Endothelial cell of umbilical vein (primary cell): ENCODE data around the gene LHFPL2. TPM values are rescaled to one million over a fixed set of nuclear protein-coding genes. Genes with fewer than 3 reads are reported as not detected.

ENCODE experiments used
- BruUV-seq: library from RNA; stranded (reverse); fragments of 400-500 nt; replicated peaks from 2 replicates; lab custom pipeline; 2021; lab: Mats Ljungman, UMichigan
- CTCF ChIA-PET: fragments of 300-600, 350-600 bp; sonication (Branson Sonifier 250); formaldehyde crosslinking; loops from one replicate; lab custom pipeline; 2021; ENCODE audit warnings: antibody characterized with exemption, inconsistent platforms; lab: Charles Lee
- POLR2A ChIA-PET: fragments of 300-600, 350-600 bp; sonication (Branson Sonifier 250); formaldehyde crosslinking; loops from one replicate; lab custom pipeline; 2021; ENCODE audit warnings: antibody characterized with exemption, inconsistent platforms; lab: Charles Lee
- DNase-seq: peaks from one replicate; pipeline ENCODE4 v3.0.0-alpha.2; 2011; ENCODE audit warnings: low read depth, low spot score
- FAIRE-seq: peaks from 2 replicates; lab custom pipeline; 2011; peaks lifted over from hg19 to GRCh38; lab: Jason Lieb, UNC
- H2AFZ ChIP-seq: 2 replicates; pipeline ENCODE4 v1.6.0; 2012; ENCODE audit warnings: low read depth, low read length, control low read depth, inconsistent platforms
- H3K27ac ChIP-seq: 2 replicates; pipeline ENCODE4 v1.5.1; 2011; ENCODE audit warnings: low read depth, mild to moderate bottlenecking, control low read depth, low read length, moderate library complexity; ENCODE audit not compliant: insufficient read depth
- H3K27me3 ChIP-seq, 2 experiments: 2 replicates each; pipeline versions ENCODE4 v1.6.0 to v1.6.1; 2011; ENCODE audit warnings: low read length in 2 of 2, mixed read lengths in 1 of 2; ENCODE audit not compliant: control insufficient read depth in 2 of 2, insufficient read depth in 2 of 2
- H3K36me3 ChIP-seq, 2 experiments: 2 replicates in 1 of 2; 3 replicates in 1 of 2; pipeline ENCODE4 v1.5.1; 2011; ENCODE audit warnings: low read length in 2 of 2, mild to moderate bottlenecking in 1 of 2, moderate library complexity in 1 of 2; ENCODE audit not compliant: control insufficient read depth in 2 of 2, insufficient read depth in 2 of 2; ENCODE audit errors: extremely low read depth in 1 of 2
- H3K4me1 ChIP-seq: 3 replicates; pipeline ENCODE4 v1.5.1; 2011; ENCODE audit warnings: mild to moderate bottlenecking, low read length; ENCODE audit not compliant: control insufficient read depth, insufficient read depth; ENCODE audit errors: extremely low read depth
- H3K4me2 ChIP-seq: 2 replicates; pipeline ENCODE4 v1.6.1; 2011; ENCODE audit warnings: low read length, control low read depth, mixed read lengths; ENCODE audit not compliant: insufficient read depth
- H3K4me3 ChIP-seq, 3 experiments: fragments of 200-600 bp in 1 of 3; sonication (generic), shearing (Covaris generic) in 1 of 3; replicated peaks in 1 of 3; 2 replicates each; pipeline ENCODE4 v1.5.1; 2011 to 2016; ENCODE audit warnings: control low read depth in 3 of 3, low read length in 3 of 3, mild to moderate bottlenecking in 2 of 3, inconsistent platforms in 1 of 3, low read depth in 1 of 3, moderate library complexity in 1 of 3; ENCODE audit not compliant: insufficient read depth in 1 of 3
- H3K79me2 ChIP-seq: 2 replicates; pipeline ENCODE4 v1.6.0; 2012; ENCODE audit warnings: low read length, inconsistent platforms; ENCODE audit not compliant: control insufficient read depth, insufficient read depth
- H3K9ac ChIP-seq: replicated peaks from 2 replicates; pipeline ENCODE3; 2011; ENCODE audit warnings: low read length, control low read depth; ENCODE audit not compliant: insufficient read depth; ENCODE audit errors: extremely low read depth
- H3K9me1 ChIP-seq: replicated peaks from 3 replicates; pipeline ENCODE4 v1.6.0; 2011; ENCODE audit warnings: mild to moderate bottlenecking, low read length; ENCODE audit not compliant: control insufficient read depth, insufficient read depth; ENCODE audit errors: extremely low read depth
- H3K9me3 ChIP-seq: replicated peaks from 2 replicates; pipeline ENCODE4 v1.5.1; 2012; ENCODE audit warnings: low read length, inconsistent platforms; ENCODE audit not compliant: control insufficient read depth, insufficient read depth
- H4K20me1 ChIP-seq: replicated peaks from 2 replicates; pipeline ENCODE3; 2011; ENCODE audit warnings: mild to moderate bottlenecking, low read length; ENCODE audit not compliant: control insufficient read depth, insufficient read depth; ENCODE audit errors: extremely low read depth
- CTCF ChIP-seq, 2 donors: IDR thresholded peaks; 1 replicate in 1 of 2; 2 replicates in 1 of 2; pipeline ENCODE4 v1.5.1; 2011; ENCODE audit warnings: low read length in 2 of 2, mild to moderate bottlenecking in 2 of 2, moderate library complexity in 2 of 2, control low read depth in 1 of 2, inconsistent platforms in 1 of 2, low read depth in 1 of 2; ENCODE audit not compliant: insufficient read depth in 1 of 2; ENCODE audit errors: extremely low read depth in 1 of 2
- EZH2 ChIP-seq: IDR thresholded peaks from 2 replicates; pipeline ENCODE4 v1.6.1; 2012; ENCODE audit warnings: borderline replicate concordance, low read depth, mild to moderate bottlenecking, moderate library complexity, low read length, inconsistent platforms; ENCODE audit not compliant: severe bottlenecking
- FOS ChIP-seq: IDR thresholded peaks from 2 replicates; pipeline ENCODE4 v1.6.1; 2011; ENCODE audit warnings: mild to moderate bottlenecking, low read length, moderate library complexity, borderline replicate concordance; ENCODE audit not compliant: insufficient read depth
- GATA2 ChIP-seq: IDR thresholded peaks from 2 replicates; pipeline ENCODE4 v1.7.0; 2011; ENCODE audit warnings: low read depth, mild to moderate bottlenecking, moderate library complexity, mixed read lengths, low read length; ENCODE audit not compliant: insufficient read length, insufficient read depth
- JUN ChIP-seq: IDR thresholded peaks from 2 replicates; pipeline ENCODE4 v1.6.1; 2011; ENCODE audit warnings: borderline replicate concordance, low read depth; ENCODE audit not compliant: insufficient read length, insufficient read depth
- MYC ChIP-seq: IDR thresholded peaks from one replicate; pipeline ENCODE4 v1.6.1; 2011; ENCODE audit warnings: mild to moderate bottlenecking, low read depth, low read length
- POLR2A ChIP-seq: IDR thresholded peaks from 2 replicates; pipeline ENCODE4 v1.6.1; 2012; ENCODE audit warnings: low read depth, mild to moderate bottlenecking, control low read depth, low read length
- POLR2AphosphoS5 ChIP-seq: IDR thresholded peaks from 2 replicates; pipeline ENCODE4 v1.6.1; 2012; ENCODE audit warnings: low read depth, mild to moderate bottlenecking, control low read depth, low read length, moderate library complexity; ENCODE audit not compliant: insufficient read depth
- dilution Hi-C: fragments of 300-500 bp; cut with MboI; formaldehyde crosslinking; loops from one replicate; pipeline ENCODE4 v1.15.0; 2019; ENCODE audit warnings: low sequenced_read_pairs; ENCODE audit not compliant: extremely low pct_ligation_motif_present
- intact Hi-C: fragments of 100-400 bp; cut with micrococcal nuclease; formaldehyde crosslinking; loops from one replicate; pipeline ENCODE4 v1.10.0; 2022
- polyA plus RNA-seq, 4 experiments: library from polyadenylated mRNA; depleted of rRNA in 3 of 4; stranded (reverse) in 3 of 4; unstranded in 1 of 4; fragments of >200 nt; gene quantifications; 2 replicates each; pipeline versions ENCODE4 v1.2.1 to v1.2.3, GENCODE V29; 2011 to 2012; ENCODE audit warnings: missing spikeins in 1 of 4
- total RNA-seq: library from RNA; stranded (reverse); gene quantifications from 2 replicates; pipeline ENCODE4 v1.2.3, GENCODE V29; 2021
- TF ChIP-seq, protein P1 (sequence below): IDR thresholded peaks from 2 replicates; pipeline ENCODE4 v1.6.1; 2011; ENCODE audit not compliant: insufficient read depth, insufficient read length

LHFPL2 gene
- total and polyA plus RNA-seq, 2 donors (not counting 3 experiments of a cell fraction or from before 2014, with no cell fraction given), result 9.6 to 36.3 TPM

DNA sequence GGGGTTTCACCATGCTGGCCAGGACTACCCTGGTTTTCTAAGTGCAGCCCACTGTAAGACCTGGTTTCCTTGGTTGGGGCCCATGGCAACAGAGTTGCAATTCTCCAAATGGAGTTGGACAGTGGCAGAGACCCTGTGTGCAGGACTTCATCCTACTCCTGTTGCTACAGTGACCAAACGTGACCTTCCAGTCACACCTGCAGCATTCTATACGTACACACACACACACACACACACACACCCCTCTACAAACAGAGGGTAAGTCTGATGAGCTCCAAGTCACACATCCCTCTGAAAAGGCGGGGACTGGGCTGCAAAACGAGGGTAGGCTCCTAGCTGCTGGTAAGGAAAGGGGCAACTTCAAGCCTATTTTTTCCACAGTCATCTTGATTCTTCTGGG, 23.6 kb downstream of the LHFPL2 start:
- BruUV-seq, result no TSS peak
- dilution Hi-C loops, result no loop called here
- no peaks in the 10 kb centered on the region for H3K4me1 ChIP-seq
- H2AFZ ChIP-seq, result no peak overlapping the region
- FAIRE-seq (no peak), DNase-seq (no peak)
- no peak overlapping the region for H3K4me2 ChIP-seq
- H3K9me3 ChIP-seq, result peaks cover 2% of the 10 kb centered on the region
- no peak for TF ChIP-seq EZH2
- TF ChIP-seq GATA2, result no peak
- no peak for TF ChIP-seq JUN
- TF ChIP-seq POLR2A, result no peak
- no peak for TF ChIP-seq CTCF (IDR thresholded peaks at IDR 0.05; ENCODE audit: extremely low read depth in 1 of 2, insufficient read depth in 1 of 2, low read depth in 1 of 2, low read length in 2 of 2)
- no peak for TF ChIP-seq FOS
- TF ChIP-seq, protein P1, sequence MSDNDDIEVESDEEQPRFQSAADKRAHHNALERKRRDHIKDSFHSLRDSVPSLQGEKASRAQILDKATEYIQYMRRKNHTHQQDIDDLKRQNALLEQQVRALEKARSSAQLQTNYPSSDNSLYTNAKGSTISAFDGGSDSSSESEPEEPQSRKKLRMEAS, result no peak
- no peak for TF ChIP-seq POLR2AphosphoS5
- no peak for TF ChIP-seq MYC
- H3K36me3 ChIP-seq, result peaks cover 2 to 18% of the 10 kb centered on the region in 2 experiments
- no peak overlapping the region for H3K27ac ChIP-seq
- no peaks in the 10 kb centered on the region for H4K20me1 ChIP-seq
- no peaks in the 10 kb centered on the region for H3K9me1 ChIP-seq
- ChIA-PET CTCF (interaction anchor here (1.4 kb wide), 1 partner anchor 12 kb away, joined by 4 read pairs; no protein-coding TSS in a partner anchor), POLR2A (no interaction called here)
- no peaks in the 10 kb centered on the region for H3K27me3 ChIP-seq
- intact Hi-C loops, result no loop called here
- no peak overlapping the region for H3K9ac ChIP-seq
- H3K4me3 ChIP-seq, result no peak overlapping the region
- peaks cover 3% of the 10 kb centered on the region for H3K79me2 ChIP-seq
